GM18907 (cell line): ENCODE results near the gene RGS21.

Source experiments
- ATAC-seq: cut with Tn5 transposase; IDR thresholded peaks from one replicate; pipeline ENCODE4 v1.9.1; 2021; ENCODE audit warnings: mild to moderate bottlenecking, moderate library complexity; ENCODE audit not compliant: unreplicated experiment

RGS21 gene

GRCh38 chr1:192378276-192378675 is 61.5 kb downstream of the RGS21 start:
- ATAC-seq: no peak

GRCh38 chr1:192378878-192379277 is 62.1 kb downstream of the RGS21 start:
- no peak for ATAC-seq

GRCh38 chr1:192379554-192379953 is 62.8 kb downstream of the RGS21 start:
- ATAC-seq: no peak

GRCh38 chr1:192382758-192383157 is 66.0 kb downstream of the RGS21 start:
- ATAC-seq: no peak

- no peak for ATAC-seq
Observed at GRCh38 chr1:192386051-192386650, 69.4 kb downstream of the RGS21 start.

- no peak for ATAC-seq
Observed at GRCh38 chr1:192395211-192395610, 78.4 kb downstream of the RGS21 start.

- ATAC-seq: no peak
Observed at GRCh38 chr1:192395895-192396294, 79.1 kb downstream of the RGS21 start.

GRCh38 chr1:192399161-192399560 is 82.4 kb downstream of the RGS21 start:
- no peak for ATAC-seq

- ATAC-seq: no peak
Observed at GRCh38 chr1:192401825-192402224, 85.0 kb downstream of the RGS21 start.

GRCh38 chr1:192402571-192402970 is 85.8 kb downstream of the RGS21 start:
- ATAC-seq: no peak

GRCh38 chr1:192407206-192407605 is 90.4 kb downstream of the RGS21 start:
- ATAC-seq: no peak
